ENCODE data around the gene THSD8.
"Not testable (repeated sequence)": the region's sequence is repeated elsewhere in the genome, so short reads cannot be mapped to it uniquely, and the experiment has no call there.

THSD8 gene

GRCh38 chr19:12825254-12826131 is 23.6 kb downstream of the THSD8 start:
- no peak for DNase-seq

- no peak for DNase-seq
These were observed 26.6 kb downstream of the THSD8 start for GRCh38 chr19:12828494-12828893.

GRCh38 chr19:12833418-12833737 is 31.5 kb downstream of the THSD8 start:
- no peak for DNase-seq

GRCh38 chr19:12833738-12834565 is 32.1 kb downstream of the THSD8 start:
- peak in 3 of 5 donors; percentile 38 to 44 (median 41) for DNase-seq

- DNase-seq, result no peak
These were observed 32.7 kb downstream of the THSD8 start, which contains the start of gene RTBDN for GRCh38 chr19:12834566-12834943. Gene RTBDN, minus strand, starts transcription at chr19:12834579. Its CDS starts 4,600 bp downstream, at chr19:12829979.

GRCh38 chr19:12834976-12835757 is 33.3 kb downstream of the THSD8 start:
- no peak for DNase-seq

- no peak for DNase-seq
These were observed 34.6 kb downstream of the THSD8 start for GRCh38 chr19:12836529-12836863.

GRCh38 chr19:12837225-12837624 is 35.4 kb downstream of the THSD8 start:
- no peak for DNase-seq

- peak in 4 of 5 donors; percentile 24 to 60 (median 47) for DNase-seq
These were observed 36.5 kb downstream of the THSD8 start, which contains the start of gene MAST1 for GRCh38 chr19:12838182-12838885. Gene MAST1, plus strand, starts transcription at chr19:12838515. Its CDS starts 58 bp downstream, at chr19:12838573.

- peak in 1 of 5 donors; percentile 64 for DNase-seq
These were observed 37.3 kb downstream of the THSD8 start for GRCh38 chr19:12838886-12839756.

- peak in 2 of 5 donors; percentile 22 to 60 for DNase-seq
These were observed 38.5 kb downstream of the THSD8 start for GRCh38 chr19:12840091-12841079.

- DNase-seq, result no peak
These were observed 39.2 kb downstream of the THSD8 start for GRCh38 chr19:12841094-12841493.

- DNase-seq, result no peak
These were observed 40.6 kb downstream of the THSD8 start for GRCh38 chr19:12842511-12842910.

- no peak for DNase-seq
These were observed 41.5 kb downstream of the THSD8 start for GRCh38 chr19:12843328-12843727.

GRCh38 chr19:12843999-12844732 is 42.3 kb downstream of the THSD8 start:
- DNase-seq, result no peak

- DNase-seq, result not testable (repeated sequence)
These were observed 44.7 kb downstream of the THSD8 start for GRCh38 chr19:12846613-12847012.

GRCh38 chr19:12847159-12848139 is 45.6 kb downstream of the THSD8 start:
- peak; percentile 60 to 75 (median 73) for DNase-seq

All from T-helper 1 cell (primary cell).